IMR-90 (cell line): ENCODE measurements around the gene NT5C1A. TPM values are rescaled to one million over a fixed set of nuclear protein-coding genes. Genes with fewer than 3 reads are reported as not detected.

Experiments used
- ATAC-seq: fragments of 200-7000 bp; cut with Tn5 transposase; 2 replicates; pipeline ENCODE4 v1.9.1; 2020; ENCODE audit warnings: low read depth, mild to moderate bottlenecking, moderate library complexity
- BruUV-seq: library from RNA; stranded (reverse); fragments of 400-500 nt; replicated peaks from 2 replicates; lab custom pipeline; 2021; lab: Mats Ljungman, UMichigan
- CTCF ChIA-PET: fragments of 300-600 bp; formaldehyde crosslinking; extraction: SDS; loops from one replicate; lab custom pipeline; 2021; ENCODE audit warnings: antibody characterized with exemption; lab: Yijun Ruan, JAX
- POLR2A ChIA-PET: fragments of 300-600 bp; sonication (Branson Sonifier 250); formaldehyde crosslinking; loops from one replicate; lab custom pipeline; 2022; ENCODE audit warnings: antibody characterized with exemption; ENCODE audit not compliant: unreplicated experiment; lab: Charles Lee
- DNase-seq: peaks from one replicate; pipeline ENCODE4 v3.0.0; 2013
- H2AFZ ChIP-seq: replicated peaks from 2 replicates; pipeline ENCODE3; 2013; ENCODE audit warnings: low read length, mild to moderate bottlenecking; ENCODE audit not compliant: poor library complexity
- H2AK5ac ChIP-seq: 2 replicates; pipeline ENCODE4 v1.6.1; 2013; ENCODE audit warnings: low read depth, low read length, inconsistent platforms
- H2AK9ac ChIP-seq: replicated peaks from 2 replicates; pipeline ENCODE3; 2013; ENCODE audit warnings: mild to moderate bottlenecking, low read depth, low read length, moderate library complexity; ENCODE audit not compliant: poor library complexity
- H2BK120ac ChIP-seq: 2 replicates; pipeline ENCODE4 v1.6.1; 2013; ENCODE audit warnings: low read depth, low read length, inconsistent platforms
- H2BK15ac ChIP-seq: 3 replicates; pipeline ENCODE4 v1.6.1; 2013; ENCODE audit warnings: low read depth, low read length, inconsistent platforms
- H2BK20ac ChIP-seq: 2 replicates; pipeline ENCODE4 v1.6.1; 2013; ENCODE audit warnings: low read depth, mild to moderate bottlenecking, inconsistent platforms, low read length, moderate library complexity
- H2BK5ac ChIP-seq: 2 replicates; pipeline ENCODE4 v1.6.1; 2013; ENCODE audit warnings: mild to moderate bottlenecking, low read depth, low read length, inconsistent platforms; ENCODE audit not compliant: poor library complexity, severe bottlenecking
- H3K14ac ChIP-seq: replicated peaks from 2 replicates; pipeline ENCODE4 v1.6.1; 2013; ENCODE audit warnings: low read depth, low read length, inconsistent platforms
- H3K18ac ChIP-seq: 2 replicates; pipeline ENCODE4 v1.6.1; 2013; ENCODE audit warnings: low read depth, low read length, control low read depth
- H3K23ac ChIP-seq: 2 replicates; pipeline ENCODE4 v1.6.1; 2013; ENCODE audit warnings: low read depth, low read length, inconsistent platforms
- H3K27ac ChIP-seq: 2 replicates; pipeline ENCODE4 v1.5.1; 2013; ENCODE audit warnings: mild to moderate bottlenecking, control low read depth, low read length; ENCODE audit not compliant: insufficient read depth
- H3K27me3 ChIP-seq: 2 replicates; pipeline ENCODE4 v1.6.1; 2013; ENCODE audit warnings: low read length; ENCODE audit not compliant: control insufficient read depth, insufficient read depth
- H3K36me3 ChIP-seq: 2 replicates; pipeline ENCODE4 v1.6.1; 2013; ENCODE audit warnings: low read length, mixed read lengths; ENCODE audit not compliant: control insufficient read depth, insufficient read depth
- H3K4ac ChIP-seq: 2 replicates; pipeline ENCODE4 v1.6.1; 2013; ENCODE audit warnings: low read depth, low read length, inconsistent platforms
- H3K4me1 ChIP-seq: 2 replicates; pipeline ENCODE4 v1.6.1; 2013; ENCODE audit warnings: low read length, mixed read lengths; ENCODE audit not compliant: control insufficient read depth, insufficient read depth
- H3K4me2 ChIP-seq: 2 replicates; pipeline ENCODE4 v1.6.1; 2013; ENCODE audit warnings: low read depth, mild to moderate bottlenecking, control low read depth, low read length, moderate library complexity
- H3K4me3 ChIP-seq: 2 replicates; pipeline ENCODE4 v1.5.1; 2013; ENCODE audit warnings: low read depth, mild to moderate bottlenecking, control low read depth, low read length, moderate library complexity; ENCODE audit not compliant: insufficient read depth
- H3K56ac ChIP-seq: 2 replicates; pipeline ENCODE4 v1.6.1; 2013; ENCODE audit warnings: low read length, inconsistent platforms; ENCODE audit not compliant: insufficient read depth; ENCODE audit errors: extremely low read depth
- H3K79me1 ChIP-seq, 2 experiments: 2 replicates each; pipeline ENCODE4 v1.6.1; 2013; ENCODE audit warnings: low read length in 2 of 2, inconsistent platforms in 1 of 2, low read depth in 1 of 2
- H3K9ac ChIP-seq: 2 replicates; pipeline ENCODE4 v1.6.1; 2013; ENCODE audit warnings: low read depth, low read length, control low read depth
- H3K9me1 ChIP-seq: 2 replicates; pipeline ENCODE4 v1.6.1; 2013; ENCODE audit warnings: low read length, inconsistent platforms; ENCODE audit not compliant: insufficient read depth
- H3K9me3 ChIP-seq: 2 replicates; pipeline ENCODE4 v1.6.1; 2013; ENCODE audit warnings: low read length; ENCODE audit not compliant: control insufficient read depth, insufficient read depth
- H4K20me1 ChIP-seq: 2 replicates; pipeline ENCODE4 v1.6.1; 2013; ENCODE audit warnings: low read length, inconsistent platforms; ENCODE audit not compliant: insufficient read depth
- H4K5ac ChIP-seq: 2 replicates; pipeline ENCODE4 v1.6.1; 2013; ENCODE audit warnings: mild to moderate bottlenecking, low read depth, low read length, control low read depth
- H4K8ac ChIP-seq, 2 experiments: 2 replicates each; pipeline ENCODE4 v1.6.1; 2013; ENCODE audit warnings: low read depth in 2 of 2, low read length in 2 of 2, control low read depth in 1 of 2, inconsistent platforms in 1 of 2
- H4K91ac ChIP-seq: 2 replicates; pipeline ENCODE4 v1.6.1; 2013; ENCODE audit warnings: low read depth, low read length, inconsistent platforms; ENCODE audit not compliant: insufficient read depth
- CHD1 ChIP-seq: IDR thresholded peaks from 2 replicates; pipeline ENCODE4 v1.6.1; 2012; ENCODE audit warnings: low read depth, low read length, improper control_type of control experiment
- ELK1 ChIP-seq: fragments of 150-350 bp; IDR thresholded peaks from 2 replicates; pipeline ENCODE4 v1.6.1; 2016; ENCODE audit warnings: low read depth, mild to moderate bottlenecking, low read length, moderate library complexity, borderline replicate concordance
- RCOR1 ChIP-seq: IDR thresholded peaks from 2 replicates; pipeline ENCODE4 v1.6.1; 2012; ENCODE audit warnings: mild to moderate bottlenecking, low read length, improper control_type of control experiment; ENCODE audit not compliant: insufficient replicate concordance
- RFX5 ChIP-seq: IDR thresholded peaks from 2 replicates; pipeline ENCODE4 v1.8.0; 2012; ENCODE audit warnings: low read depth, mild to moderate bottlenecking, low read length, moderate library complexity
- USF2 ChIP-seq: fragments of 150-350 bp; IDR thresholded peaks from 2 replicates; pipeline ENCODE4 v1.6.1; 2017; ENCODE audit warnings: mild to moderate bottlenecking, antibody characterized with exemption, low read length, low read depth
- WGBS, 2 experiments: methylation state at CpG; one replicate each; pipeline versions ENCODE4 v1.1.5 to v1.1.7; 2013; ENCODE audit warnings: missing lambda C conversion rate in 2 of 2; ENCODE audit not compliant: insufficient read length in 1 of 2; ENCODE audit errors: extremely low coverage in 2 of 2; 5-methylcytosine and 5-hydroxymethylcytosine counted together
- dilution Hi-C: fragments of 300-500 bp; cut with HindIII; formaldehyde crosslinking; loops from one replicate; pipeline ENCODE4 v1.14.3; 2018; ENCODE audit warnings: low sequenced_read_pairs; ENCODE audit not compliant: unreplicated experiment
- in situ Hi-C: fragments of 300-500 bp; cut with MboI; formaldehyde crosslinking; loops from 3 replicates; pipeline ENCODE4 v1.14.3; 2019; ENCODE audit warnings: low sequenced_read_pairs, inconsistent platforms, mixed read lengths
- intact Hi-C: fragments of 100-400 bp; cut with micrococcal nuclease; formaldehyde crosslinking; loops from 2 replicates; pipeline ENCODE4 v1.10.0; 2022
- polyA plus RNA-seq, 3 experiments: library from polyadenylated mRNA; depleted of rRNA; stranded (reverse); fragments of >200 nt; gene quantifications; 2 replicates each; pipeline ENCODE4 v1.2.3, GENCODE V29; 2012; ENCODE audit warnings: low replicate concordance in 1 of 3
- total RNA-seq: library from RNA; depleted of rRNA; stranded (reverse); fragments of >200 nt; gene quantifications from 2 replicates; pipeline ENCODE4 v1.2.3, GENCODE V29; 2012

NT5C1A gene
- total and polyA plus RNA-seq, 2 of the 4 experiments (the other 2 are of a cell fraction), result not detected

GRCh38 chr1:39695016-39695415 is 23.1 kb upstream of the NT5C1A start:
- Histone ChIP-seq H3K36me3 (no peaks in the 10 kb centered on the region), H3K4me3 (no peak overlapping the region), H4K20me1 (no peaks in the 10 kb centered on the region), H2AFZ (no peak overlapping the region), H2BK5ac (no peak overlapping the region), H3K18ac (no peak overlapping the region), H2AK9ac (no peak overlapping the region), H4K5ac (no peak overlapping the region), H3K9me1 (no peaks in the 10 kb centered on the region), H3K9ac (no peak overlapping the region), H4K91ac (no peak overlapping the region), H3K4ac (no peak overlapping the region), H4K8ac (no peak overlapping the region), H2AK5ac (no peak overlapping the region), H3K56ac (no peak overlapping the region), H3K79me1 (no peaks in the 10 kb centered on the region), H3K14ac (no peak overlapping the region), H3K4me1 (no peaks in the 10 kb centered on the region; the same call in 1 of the 2 replicates), H2BK120ac (no peak overlapping the region), H3K4me2 (no peak overlapping the region), H3K27me3 (peaks cover 80% of the 10 kb centered on the region), H2BK20ac (no peak overlapping the region), H2BK15ac (no peak overlapping the region), H3K23ac (no peak overlapping the region), H3K27ac (no peak overlapping the region), H3K9me3 (peaks cover 4% of the 10 kb centered on the region)
- in situ Hi-C loops (no loop called here), dilution Hi-C loops (no loop called here), intact Hi-C loops (no loop called here)
- DNase-seq (peak; percentile 25), ATAC-seq (no peak)
- WGBS, 2 experiments, result no CpG with 5 or more reads among the region's 1 CpG
- CTCF ChIA-PET, result no interaction called here
- TF ChIP-seq ELK1 (no peak), RFX5 (no peak), USF2 (no peak), RCOR1 (no peak), CHD1 (no peak)
- POLR2A ChIA-PET, result no interaction called here
- BruUV-seq, result no TSS peak
